NOMO-1 treated with DMSO at 0.1 percent for 48 hours (cell line): ENCODE data around the gene UHRF2.
A peak's percentile ranks its signal among the peaks of the same experiment; 100 is the strongest.
"Not testable (repeated sequence)": the region's sequence is repeated elsewhere in the genome, so short reads cannot be mapped to it uniquely, and the experiment has no call there.

Source experiments
- DNase-seq: peaks from one replicate; lab custom pipeline; 2025; ENCODE audit not compliant: unreplicated experiment; lab: John Stamatoyannopoulos, UW

The UHRF2 gene, protein sequence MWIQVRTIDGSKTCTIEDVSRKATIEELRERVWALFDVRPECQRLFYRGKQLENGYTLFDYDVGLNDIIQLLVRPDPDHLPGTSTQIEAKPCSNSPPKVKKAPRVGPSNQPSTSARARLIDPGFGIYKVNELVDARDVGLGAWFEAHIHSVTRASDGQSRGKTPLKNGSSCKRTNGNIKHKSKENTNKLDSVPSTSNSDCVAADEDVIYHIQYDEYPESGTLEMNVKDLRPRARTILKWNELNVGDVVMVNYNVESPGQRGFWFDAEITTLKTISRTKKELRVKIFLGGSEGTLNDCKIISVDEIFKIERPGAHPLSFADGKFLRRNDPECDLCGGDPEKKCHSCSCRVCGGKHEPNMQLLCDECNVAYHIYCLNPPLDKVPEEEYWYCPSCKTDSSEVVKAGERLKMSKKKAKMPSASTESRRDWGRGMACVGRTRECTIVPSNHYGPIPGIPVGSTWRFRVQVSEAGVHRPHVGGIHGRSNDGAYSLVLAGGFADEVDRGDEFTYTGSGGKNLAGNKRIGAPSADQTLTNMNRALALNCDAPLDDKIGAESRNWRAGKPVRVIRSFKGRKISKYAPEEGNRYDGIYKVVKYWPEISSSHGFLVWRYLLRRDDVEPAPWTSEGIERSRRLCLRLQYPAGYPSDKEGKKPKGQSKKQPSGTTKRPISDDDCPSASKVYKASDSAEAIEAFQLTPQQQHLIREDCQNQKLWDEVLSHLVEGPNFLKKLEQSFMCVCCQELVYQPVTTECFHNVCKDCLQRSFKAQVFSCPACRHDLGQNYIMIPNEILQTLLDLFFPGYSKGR

DNA sequence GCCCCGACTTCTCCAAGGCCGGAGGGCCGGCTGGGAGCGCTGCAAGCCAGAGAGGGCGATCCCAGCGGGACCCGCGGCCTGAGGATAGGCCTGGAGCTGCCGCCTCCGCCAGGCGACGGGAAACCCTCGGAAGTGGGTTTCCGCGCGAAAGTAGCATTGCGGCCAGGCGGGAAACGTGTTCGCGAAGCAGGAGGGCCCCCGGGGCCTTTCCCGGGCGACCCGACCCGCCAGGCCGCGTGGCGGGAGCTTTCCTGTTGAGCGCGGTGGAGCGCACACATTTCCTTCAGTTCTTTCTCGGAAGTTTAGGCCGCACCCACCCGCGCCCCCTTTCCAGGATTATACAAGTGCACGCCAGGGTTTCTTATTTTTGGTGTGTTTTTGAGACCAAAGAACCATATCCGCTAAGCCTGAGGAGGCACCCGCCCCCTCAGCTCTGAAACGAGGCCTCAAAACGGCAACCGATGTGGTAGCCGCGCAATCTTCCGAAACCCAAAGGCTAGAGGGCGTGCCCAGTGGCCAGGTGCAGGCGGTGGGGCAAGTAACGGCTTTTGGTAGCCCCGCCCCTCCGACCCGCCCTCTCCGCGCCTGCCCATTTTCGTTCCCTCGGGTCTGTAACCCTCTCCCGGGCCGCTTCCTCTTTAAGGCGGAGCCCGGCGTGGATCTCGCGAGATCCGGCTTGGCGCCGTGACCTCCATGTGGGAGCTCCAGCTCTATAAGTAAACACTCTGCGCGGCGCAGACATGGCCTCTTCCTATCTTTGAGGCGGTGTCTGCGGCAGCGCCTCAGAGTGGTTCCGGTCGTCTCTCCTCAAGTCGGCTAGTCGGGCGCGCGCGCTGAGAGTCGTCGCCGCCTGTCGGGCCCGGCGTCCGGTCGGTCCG is at the start of gene UHRF2:
TSS of gene UHRF2 (plus strand) at position 713 of the 878 bp plus-strand sequence. CDS start 292 bp downstream, outside the sequence.
- peak; percentile 85 for DNase-seq

DNA sequence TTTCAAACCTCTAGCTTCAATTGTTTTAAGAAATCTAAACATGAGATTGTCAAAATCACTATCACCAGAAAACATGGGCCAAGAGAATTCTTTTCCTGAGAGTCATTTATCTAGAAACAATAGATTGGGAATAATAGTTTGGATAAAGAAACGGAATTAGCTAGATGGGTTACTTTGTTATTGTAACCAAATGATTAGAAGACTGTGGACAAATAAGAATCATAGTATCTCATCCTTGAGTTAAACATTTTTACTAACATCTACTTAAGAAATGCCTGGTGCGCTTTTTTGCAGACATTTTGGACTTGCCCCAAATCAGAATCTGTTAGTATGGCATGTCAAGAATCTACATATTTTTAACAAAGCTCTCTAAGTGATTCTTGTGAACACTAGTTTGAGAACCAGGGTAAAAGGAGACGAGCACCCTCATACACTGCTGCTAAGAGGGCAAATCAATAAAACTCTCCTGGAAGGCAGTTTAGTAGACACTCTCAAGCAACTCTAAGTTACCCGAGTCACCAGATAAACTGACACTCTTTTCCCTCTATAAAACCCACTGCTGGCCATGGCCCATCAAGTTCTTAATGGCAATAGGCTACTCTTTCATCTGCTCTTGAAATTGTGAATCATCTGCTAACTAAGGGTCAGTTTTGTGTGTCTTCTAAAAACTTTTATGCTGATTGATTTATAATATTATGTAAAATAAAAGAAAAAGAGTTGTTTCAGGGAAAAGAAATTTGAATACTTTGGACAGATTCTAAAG is 45.7 kb upstream of the UHRF2 start:
- DNase-seq, result no peak

DNA sequence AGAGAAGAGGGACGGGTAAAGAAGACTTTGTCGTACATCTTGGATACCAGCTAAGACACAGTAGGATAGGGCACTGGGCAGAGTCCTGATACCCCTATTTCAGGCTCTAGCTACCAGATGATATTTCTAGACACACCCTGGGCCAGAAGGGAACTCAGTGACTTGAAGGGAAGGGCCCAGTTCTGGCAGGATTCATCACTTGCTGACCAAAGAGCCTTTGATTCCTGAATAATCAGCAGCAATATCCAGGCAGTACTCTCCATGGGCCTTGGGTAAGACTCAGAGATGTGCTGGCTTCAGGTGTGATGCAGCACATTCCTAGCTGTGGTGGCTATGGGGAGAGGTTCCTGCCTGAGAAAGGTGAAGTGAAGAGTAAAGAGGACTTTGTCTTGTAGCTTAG is 44.2 kb upstream of the UHRF2 start:
- no peak for DNase-seq

DNA sequence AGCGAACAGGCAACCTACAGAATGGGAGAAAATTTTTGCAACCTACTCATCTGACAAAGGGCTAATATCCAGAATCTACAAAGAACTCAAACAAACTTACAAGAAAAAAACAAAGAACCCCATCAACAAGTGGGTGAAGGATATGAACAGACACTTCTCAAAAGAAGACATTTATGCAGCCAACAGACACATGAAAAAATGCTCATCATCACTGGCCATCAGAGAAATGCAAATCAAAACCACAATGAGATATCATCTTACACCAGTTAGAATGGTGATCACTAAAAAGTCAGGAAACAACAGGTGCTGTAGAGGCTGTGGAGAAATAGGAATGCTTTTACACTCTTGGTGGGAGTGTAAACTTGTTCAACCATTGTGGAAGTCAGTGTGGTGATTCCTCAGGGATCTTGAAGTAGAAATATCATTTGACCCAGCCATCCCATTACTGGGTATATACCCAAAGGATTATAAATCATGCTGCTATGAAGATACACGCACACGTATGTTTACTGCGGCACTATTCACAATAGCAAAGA is 31.5 kb upstream of the UHRF2 start:
- DNase-seq, result not testable (repeated sequence)

DNA sequence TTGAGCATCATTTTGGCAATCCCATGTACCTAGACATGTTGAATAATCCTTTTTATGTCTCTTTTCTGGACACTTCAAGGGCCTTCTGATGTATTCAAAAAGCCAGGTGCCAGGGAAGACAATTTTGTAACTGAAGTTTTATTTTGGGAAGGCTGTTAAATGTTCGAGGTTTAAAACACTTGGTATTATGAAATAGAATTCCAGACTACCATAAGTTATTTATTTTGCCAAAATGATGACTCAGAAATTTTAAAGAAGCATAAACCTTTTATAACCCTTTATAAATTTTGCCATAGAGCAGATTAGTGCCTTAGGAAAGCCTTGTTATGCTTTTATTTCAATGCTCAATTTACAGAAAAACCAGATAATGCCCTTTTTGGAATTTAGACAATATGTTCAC is 30.3 kb upstream of the UHRF2 start:
- no peak for DNase-seq

DNA sequence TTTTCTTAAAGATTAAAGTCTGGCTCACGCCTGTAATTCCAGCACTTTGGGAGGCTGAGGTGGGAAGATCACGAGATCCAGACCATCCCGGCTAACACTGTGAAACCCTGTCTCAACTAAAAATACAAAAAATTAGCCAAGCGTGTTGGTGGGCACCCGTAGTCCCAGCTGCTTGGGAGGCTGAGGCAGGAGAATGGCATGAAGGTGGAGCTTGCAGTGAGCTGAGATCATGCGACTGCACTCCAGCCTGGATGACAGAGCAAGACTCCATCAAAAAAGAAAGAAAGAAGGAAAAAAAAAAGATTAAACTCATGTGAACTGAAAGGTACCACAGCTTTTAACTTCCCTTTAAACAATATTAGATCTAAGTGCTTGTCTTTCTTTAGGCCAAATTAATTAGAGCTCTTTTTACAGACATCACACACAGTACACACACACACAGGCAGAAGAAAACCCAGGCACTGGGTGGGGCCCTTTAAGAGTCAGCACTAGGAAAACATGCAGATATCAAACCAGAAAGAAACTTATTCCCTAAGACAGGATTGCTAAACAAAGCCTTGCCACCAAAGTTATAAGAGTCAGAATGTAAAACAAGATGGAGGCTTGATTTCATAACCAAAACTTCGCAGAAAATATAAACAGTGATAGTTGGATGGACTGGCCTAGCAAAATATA is 29.3 kb upstream of the UHRF2 start:
- no peak for DNase-seq

DNA sequence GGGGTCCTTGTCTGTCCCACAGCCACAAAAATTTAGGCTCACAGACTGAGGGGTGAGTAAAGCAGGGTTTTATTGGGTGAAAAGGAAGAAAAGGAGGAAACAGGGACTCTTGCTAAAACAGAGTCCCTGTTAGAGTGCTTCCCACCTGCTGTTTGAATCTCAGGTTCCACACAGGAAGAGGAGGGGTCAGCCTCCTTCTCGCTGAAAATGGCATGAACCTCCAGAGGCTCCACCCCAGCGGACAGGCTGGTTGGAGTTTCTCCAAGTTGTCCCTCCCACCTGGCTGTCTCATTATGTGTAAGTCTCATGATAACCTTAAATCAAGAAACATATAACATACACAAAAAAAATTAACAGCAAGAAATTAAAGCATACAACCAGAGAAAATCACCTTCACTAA is 28.3 kb upstream of the UHRF2 start:
- DNase-seq, result no peak

DNA sequence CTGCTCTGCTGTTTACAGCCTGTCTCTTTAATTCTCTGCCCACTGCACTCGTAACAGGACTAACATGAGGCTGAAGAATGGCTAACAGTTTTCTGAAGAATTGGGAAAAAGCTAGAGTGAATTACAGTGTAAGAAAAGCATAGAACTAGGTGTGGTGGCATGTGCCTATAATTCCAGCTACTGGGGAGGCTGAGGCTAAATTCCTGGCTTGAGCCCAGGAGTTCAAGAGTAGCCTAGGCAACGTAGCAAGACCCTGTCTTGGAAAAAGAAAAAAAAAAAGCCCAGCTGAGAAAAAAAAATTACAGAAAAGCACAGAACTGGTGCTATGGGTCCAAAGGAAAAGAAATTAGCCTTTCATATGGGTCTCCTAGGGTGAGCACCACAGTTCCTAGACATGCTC is 13.9 kb upstream of the UHRF2 start:
- no peak for DNase-seq

DNA sequence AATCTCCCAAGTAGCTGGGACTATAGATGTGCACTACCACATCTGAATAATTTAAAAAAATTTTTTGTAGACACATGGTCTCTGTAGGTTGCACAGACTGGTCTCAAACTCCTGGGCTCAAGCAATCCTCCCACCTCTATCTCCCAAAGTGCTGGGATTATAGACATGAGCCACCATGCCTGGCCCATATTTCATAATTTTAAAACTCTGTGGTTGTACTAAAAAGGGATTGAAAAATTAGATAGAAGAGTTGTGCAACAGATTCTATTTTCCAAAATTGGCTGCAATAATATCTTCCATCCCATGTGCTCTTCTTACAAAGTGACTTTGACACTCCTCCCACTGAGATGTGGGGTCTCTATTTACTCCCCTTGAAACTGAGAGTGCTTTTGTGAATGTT is 7.6 kb upstream of the UHRF2 start:
- peak; percentile 34 for DNase-seq

DNA sequence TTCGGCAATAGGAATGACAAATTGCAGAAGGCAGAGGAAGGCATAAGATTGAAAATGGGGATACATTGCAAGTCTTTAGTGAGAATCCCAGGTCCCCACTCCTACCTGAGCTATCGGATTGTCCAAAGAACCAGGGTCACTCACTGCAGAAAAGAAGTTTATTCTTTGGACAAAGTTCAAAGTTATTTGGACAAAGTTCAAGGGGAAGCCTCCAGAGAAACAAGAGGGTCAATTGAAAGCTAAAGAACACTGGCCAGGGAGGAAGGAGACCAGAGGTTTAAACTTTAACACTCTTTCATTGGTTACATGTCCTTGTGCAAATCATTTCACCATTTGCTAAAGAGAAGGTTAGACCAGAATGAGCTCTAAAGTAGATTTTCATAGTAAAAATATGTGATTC is 5.2 kb upstream of the UHRF2 start:
- no peak for DNase-seq

DNA sequence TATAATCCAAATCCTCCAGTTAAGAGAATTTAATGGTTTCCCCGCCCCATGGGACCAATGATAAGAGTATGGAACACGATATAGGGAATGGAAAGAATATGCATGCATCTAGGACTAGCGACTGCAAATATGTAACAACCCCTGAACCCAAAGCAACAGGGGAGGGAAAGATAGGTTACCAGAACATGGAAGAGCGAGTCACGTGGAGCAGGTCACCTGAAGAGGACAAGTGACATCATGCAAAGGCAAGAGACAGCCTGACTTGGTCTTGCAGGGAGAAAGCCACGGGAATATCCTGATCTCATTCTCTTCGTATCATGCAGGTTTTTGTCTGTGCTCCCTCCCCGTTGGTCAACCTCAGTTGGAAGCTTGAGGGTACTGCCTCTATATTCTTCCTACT is 4.7 kb upstream of the UHRF2 start:
- DNase-seq, result no peak

DNA sequence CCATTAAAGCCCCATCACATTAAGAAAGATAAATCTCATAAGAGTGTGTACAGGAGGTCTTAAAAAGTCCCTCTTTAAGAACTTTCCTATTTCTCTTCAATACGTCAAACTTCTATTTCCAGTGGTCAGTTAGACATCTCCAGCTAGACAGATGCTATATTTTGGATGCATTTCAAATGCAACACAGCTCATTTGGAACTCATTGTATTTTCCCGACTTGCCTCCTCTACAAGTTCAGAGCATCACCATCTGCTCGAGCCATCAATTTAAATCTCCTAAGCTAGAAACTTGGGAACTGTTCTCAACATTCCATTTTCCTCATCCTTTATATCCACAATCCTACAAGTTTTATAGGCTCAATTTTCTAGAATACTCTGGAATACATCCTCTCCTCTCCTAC is 3.2 kb upstream of the UHRF2 start:
- no peak for DNase-seq

DNA sequence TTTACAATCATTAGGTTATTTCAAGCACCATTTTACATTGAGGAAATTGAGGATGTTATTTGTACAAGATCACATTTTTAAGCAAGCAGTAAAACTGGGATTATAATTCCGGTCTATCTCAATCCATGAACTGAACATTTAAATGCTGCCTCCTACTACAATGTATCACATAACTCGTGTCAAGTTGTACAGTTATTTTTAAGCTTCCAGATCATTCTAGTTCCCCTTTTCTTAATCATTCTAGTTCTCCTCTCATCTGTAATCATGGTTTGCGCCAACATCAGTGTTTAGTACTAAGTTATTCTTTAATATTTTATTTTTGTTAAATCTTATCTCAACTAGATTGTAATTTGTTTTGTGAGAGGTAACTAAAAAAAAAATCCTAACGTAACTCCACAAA is 2.4 kb upstream of the UHRF2 start:
- peak; percentile 9 for DNase-seq

DNA sequence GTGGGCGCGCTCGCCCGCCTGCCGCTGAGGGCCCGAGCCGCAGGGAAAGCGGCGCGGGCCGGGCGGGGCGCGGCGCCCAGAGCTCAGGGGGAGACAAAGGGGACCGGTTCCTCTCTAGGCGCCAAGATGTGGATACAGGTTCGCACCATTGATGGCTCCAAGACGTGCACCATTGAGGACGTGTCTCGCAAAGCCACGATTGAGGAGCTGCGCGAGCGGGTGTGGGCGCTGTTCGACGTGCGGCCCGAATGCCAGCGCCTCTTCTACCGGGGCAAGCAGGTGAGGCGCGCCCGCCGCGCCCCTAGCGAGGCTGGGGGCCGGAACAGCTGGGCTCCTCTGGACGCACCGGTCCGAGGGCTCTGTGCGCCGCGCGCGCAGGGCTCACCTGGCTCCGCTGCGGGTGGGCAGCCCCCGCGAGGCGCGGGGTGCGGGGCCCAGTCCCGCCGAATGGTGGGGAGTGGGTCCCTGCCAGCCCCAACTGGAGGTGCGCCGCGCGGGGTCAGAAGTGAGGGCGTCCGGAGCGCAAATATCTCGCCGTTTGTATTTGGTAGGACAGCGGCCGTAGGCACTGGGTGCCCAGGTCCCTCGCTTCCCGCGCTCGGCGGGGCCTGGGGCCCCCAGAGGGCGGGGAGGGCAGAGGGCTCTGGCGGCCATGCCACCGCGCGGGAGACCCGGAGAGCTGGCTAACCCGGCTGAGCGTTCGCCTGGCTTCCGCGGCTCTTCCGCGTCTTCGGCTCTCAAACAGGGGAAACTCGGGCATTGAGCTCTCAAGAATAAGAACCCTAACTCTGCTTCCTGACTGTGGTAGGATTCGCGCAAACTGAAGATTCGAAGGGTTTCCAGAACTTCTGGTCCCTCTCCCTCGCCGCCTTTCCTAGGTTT is 607 bp downstream of the UHRF2 start:
- DNase-seq, result no peak

DNA sequence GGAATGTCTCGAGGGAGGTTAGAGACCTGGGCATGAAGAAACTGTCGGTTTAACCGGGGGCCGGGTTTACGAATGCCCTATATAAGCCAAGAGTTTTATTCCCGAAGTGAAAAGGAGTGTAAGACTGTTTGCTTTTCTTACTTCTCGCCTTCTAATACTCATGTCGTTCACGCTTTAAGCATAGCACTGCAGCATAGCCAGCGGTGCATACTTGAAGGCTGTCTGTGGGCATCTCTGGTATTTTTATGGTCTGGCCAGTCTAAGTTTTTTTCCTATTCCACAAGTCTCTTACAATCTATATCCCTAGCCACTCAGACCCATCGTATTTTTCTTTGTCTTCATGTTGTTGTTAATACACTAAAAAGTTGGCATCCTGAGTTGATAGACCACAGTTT is 1.2 kb downstream of the UHRF2 start:
- no peak for DNase-seq

DNA sequence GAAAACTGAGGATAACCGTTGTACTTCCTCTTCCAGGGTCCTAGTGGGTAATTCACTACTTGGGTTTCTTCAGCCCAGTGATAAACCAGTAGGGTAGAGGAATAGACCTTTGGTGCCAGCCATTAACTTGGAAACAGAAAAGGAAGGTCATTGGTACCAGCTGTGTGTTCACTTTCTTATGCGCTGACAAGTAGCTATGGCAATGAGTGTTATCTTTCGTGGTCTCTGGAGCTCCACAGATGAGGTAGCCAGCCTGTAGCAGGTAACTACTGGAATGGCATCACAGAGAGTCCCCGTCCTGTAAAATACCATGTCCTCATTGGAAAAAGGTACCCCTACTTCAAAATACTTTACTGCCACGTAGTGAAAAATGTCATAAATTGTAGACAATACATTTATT is 2.3 kb downstream of the UHRF2 start:
- no peak for DNase-seq

DNA sequence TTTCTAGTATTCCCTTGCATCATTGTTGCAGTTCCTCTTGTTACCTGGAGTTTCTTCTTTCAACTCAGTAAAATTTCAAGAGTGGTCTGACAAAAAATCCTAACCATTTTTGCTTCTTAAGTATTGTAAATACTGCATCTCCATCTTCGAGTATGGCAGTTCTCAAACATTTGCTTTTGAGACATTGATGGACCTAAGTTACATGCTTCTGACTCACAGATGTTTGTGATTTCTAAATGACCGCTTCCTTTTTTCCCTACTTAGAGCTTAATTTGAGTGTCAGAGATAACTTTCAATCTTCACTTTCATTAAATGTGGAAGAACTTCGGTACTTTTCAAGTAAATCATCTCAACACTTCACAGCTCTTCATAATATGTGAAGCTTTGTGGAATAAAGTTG is 4.2 kb downstream of the UHRF2 start:
- DNase-seq, result peak; percentile 42

DNA sequence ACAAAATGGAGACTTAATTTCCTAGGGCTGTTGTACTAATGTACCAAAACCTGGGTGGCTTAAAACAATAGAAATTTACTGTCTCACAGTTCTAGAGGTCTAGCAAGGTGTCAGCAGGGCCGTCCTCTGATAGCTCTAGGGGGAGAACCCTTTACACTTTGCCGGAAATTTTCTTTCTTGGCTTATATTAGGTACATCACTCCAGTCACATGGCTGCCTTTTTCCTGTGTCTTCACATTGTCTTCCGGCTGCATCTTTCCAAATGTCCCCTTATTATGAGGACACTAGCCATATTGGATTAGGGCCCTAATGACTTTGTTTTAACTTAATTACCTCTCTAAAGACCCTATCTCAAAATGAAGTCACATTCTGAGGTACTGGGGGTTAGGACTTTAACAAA is 5.8 kb downstream of the UHRF2 start:
- DNase-seq, result no peak

DNA sequence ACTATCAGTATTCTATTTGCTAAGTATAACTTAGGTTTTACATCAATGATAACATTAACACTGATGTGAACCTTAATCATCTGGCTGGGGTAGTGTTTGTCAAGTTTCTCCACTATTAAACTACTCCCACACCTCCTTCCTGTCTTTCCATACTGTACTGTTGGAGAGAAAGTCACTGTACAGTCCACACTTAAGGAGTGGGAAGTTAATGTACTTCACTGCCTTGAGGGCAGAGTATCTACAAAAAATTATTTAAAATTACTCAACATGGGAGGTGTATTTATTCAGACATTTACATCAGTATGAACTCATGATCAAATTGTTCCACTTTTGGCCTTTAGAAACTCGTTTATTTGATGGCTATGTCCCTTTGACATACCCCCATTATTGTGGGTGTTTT is 11.9 kb downstream of the UHRF2 start:
- DNase-seq, result no peak
